Fibroblast of the aortic adventitia (primary cell): ENCODE measurements around the gene PLXNA4. TPM values are rescaled to one million over a fixed set of nuclear protein-coding genes. Genes with fewer than 3 reads are reported as not detected.

ENCODE experiments used
- DNase-seq: peaks from one replicate; pipeline ENCODE4 v3.0.0-alpha.2; 2010; ENCODE audit warnings: low read depth
- H3K4me3 ChIP-seq: 2 replicates; pipeline ENCODE4 v1.5.1; 2011; ENCODE audit warnings: low read depth, mild to moderate bottlenecking, control low read depth, low read length, moderate library complexity
- total RNA-seq: library from RNA; depleted of rRNA; stranded (reverse); fragments of >200 nt; gene quantifications from 2 replicates; pipeline ENCODE4 v1.2.3, GENCODE V29; 2012; ENCODE audit warnings: low replicate concordance
- TF ChIP-seq, protein P1 (sequence below): IDR thresholded peaks from 2 replicates; pipeline ENCODE4 v1.5.1; 2011; ENCODE audit warnings: mild to moderate bottlenecking, low read length, control low read depth, inconsistent platforms; ENCODE audit not compliant: insufficient read depth

The PLXNA4 gene
- total RNA-seq, 1 donor: 3.0 TPM

DNA sequence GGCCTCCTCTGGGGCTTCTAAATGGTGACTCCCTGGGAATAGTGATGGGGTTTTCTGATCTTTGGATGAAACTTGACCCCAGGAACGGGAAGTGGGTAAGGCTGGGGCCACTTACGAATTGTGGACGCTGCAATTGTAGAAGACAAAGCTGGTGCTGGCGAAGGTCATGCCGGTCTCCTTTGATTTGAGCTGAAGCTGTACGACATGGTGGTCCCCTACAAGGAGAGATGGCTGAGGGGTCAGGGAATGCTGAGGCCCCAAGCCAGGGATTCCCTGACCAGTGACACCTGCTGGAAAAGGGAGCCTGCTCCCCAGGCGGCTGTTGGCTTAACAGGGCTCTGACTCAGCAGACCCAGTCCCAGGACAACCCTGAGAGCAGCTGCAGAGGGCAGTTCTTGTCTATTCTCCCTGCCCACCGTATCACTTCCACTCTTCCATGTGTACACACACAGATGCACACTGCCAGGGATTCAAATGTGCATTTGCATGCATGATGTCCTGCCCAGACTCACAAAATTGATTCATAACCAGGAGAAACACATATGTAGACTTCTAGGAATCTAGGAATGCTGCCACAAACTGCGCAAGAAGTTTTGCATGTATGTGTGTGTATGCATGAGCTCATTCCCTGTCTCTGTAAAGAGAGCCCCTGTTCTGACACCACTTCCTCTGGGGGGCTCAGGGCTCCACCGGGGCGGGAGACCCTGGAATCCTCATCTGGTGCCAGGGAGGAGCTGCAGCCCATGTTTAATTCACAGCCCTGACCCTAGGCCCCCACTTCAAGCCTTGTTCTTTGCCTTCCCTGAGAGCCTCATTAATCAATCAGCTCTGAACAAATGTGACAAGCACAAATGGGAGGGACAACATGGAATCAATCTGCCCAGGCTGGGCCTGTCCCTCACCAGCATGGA is 350.0 kb downstream of the PLXNA4 start:
- DNase-seq: no peak
- TF ChIP-seq, protein P1, sequence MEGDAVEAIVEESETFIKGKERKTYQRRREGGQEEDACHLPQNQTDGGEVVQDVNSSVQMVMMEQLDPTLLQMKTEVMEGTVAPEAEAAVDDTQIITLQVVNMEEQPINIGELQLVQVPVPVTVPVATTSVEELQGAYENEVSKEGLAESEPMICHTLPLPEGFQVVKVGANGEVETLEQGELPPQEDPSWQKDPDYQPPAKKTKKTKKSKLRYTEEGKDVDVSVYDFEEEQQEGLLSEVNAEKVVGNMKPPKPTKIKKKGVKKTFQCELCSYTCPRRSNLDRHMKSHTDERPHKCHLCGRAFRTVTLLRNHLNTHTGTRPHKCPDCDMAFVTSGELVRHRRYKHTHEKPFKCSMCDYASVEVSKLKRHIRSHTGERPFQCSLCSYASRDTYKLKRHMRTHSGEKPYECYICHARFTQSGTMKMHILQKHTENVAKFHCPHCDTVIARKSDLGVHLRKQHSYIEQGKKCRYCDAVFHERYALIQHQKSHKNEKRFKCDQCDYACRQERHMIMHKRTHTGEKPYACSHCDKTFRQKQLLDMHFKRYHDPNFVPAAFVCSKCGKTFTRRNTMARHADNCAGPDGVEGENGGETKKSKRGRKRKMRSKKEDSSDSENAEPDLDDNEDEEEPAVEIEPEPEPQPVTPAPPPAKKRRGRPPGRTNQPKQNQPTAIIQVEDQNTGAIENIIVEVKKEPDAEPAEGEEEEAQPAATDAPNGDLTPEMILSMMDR: no peak
- no peak overlapping the region for H3K4me3 ChIP-seq

DNA sequence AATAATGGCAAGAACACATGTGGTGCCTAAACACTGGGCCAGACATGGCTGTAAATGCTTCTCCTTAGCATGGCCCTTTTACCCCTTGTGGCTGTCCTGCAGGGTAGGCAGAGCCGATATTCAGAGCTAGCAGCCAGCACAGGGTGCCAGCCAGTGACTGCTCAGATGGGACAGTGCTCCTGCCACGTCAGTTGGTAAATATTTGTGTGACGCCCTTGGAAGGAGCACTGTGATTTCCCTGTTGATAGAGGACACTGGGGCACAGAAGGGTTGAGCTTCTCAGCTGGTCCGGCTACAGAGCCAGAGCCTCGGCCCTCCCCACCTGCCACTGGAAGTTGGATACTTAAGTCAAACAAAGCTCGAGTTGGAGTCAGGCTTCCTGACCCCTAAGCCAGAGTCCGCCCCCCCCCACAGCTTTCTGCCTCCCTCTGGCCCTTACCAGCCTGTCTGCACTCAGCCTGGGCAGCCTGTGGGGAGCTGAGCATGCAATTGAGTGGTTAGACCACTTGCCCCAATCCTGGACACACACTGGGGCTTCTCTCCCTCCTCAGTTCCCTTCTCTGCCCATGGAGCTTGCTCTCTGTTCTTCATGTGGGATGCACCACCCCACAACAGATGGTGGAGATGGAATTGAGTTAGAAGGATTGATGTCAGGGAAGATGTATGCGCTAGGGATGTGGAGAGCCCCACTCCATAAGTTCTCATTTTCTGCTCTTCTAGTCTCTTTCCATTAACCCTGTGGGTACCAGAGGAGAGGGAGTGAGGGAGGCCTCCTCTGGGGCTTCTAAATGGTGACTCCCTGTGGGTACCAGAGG is 350.8 kb downstream of the PLXNA4 start:
- no peak for DNase-seq
- H3K4me3 ChIP-seq: no peak overlapping the region
- TF ChIP-seq, protein P1: no peak

DNA sequence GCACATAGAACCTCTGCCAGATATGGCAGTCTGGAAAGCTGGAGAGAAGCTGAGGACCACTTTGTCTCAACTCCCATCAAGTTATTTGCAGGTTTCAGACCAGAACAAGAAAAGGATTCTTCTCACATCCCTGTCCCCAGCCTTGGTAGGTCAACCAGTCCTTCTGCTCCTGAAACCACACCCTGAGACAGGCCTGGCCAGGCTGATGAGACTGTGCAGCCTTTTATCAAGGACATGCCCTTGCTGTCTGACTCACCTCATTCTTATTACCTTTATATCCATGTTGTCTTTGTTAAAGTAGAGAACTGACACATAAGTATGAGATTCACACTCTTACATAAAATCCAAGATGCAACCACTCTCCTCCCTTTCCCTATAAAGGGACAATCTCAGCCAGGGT is 354.9 kb downstream of the PLXNA4 start:
- H3K4me3 ChIP-seq: no peak overlapping the region
- no peak for DNase-seq
- TF ChIP-seq, protein P1: no peak

DNA sequence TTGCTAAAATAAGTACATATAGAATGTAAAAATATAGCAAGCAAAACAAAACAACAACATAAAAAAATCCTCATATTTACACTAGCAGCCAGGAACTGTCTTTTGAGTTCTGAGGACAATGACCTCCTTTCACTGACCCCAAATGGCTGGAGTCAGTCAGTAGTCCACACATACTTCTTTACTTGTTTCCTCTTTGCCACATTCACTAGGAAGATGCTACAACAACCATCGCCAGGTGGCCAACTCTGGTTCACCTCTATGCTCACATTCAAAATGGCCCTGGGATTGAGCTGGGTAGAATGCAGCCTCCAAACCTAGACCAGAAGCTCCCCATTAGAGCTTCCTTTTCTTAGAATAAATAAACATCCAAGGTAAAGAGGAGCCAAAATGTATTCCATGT is 356.2 kb downstream of the PLXNA4 start:
- TF ChIP-seq, protein P1: no peak
- H3K4me3 ChIP-seq: no peak overlapping the region
- DNase-seq: no peak

DNA sequence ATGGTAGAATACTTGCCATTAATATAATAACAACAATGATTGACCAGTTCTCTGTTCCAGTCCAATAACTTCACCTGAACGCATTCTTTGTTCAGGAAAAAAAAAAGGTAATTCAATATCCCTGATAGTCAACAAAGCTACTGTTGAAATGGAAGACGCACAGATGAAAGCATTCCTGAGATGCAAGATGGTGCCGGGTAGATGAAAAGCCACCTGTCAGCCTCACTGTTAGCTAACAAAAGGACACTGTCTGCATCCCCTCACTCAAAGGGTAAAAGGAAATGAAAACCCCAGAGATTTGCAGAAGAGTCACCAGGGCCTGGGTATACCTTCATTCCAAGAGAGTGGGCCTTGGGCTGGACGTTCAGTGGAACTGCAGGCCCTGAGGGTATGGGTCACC is 357.4 kb downstream of the PLXNA4 start:
- TF ChIP-seq, protein P1: no peak
- DNase-seq: no peak
- H3K4me3 ChIP-seq: no peak overlapping the region

- DNase-seq: no peak
- H3K4me3 ChIP-seq: no peak overlapping the region
- TF ChIP-seq, protein P1: no peak
Observed at GRCh38 chr7:132216847-132217525, 359.3 kb downstream of the PLXNA4 start.
